ENCODE measurements around the gene MAN1C1. TPM values are rescaled to one million over a fixed set of nuclear protein-coding genes. Genes with fewer than 3 reads are reported as not detected.

Gene MAN1C1
- total RNA-seq, 1 donor from 2014 or later, result 9.1 TPM

DNA sequence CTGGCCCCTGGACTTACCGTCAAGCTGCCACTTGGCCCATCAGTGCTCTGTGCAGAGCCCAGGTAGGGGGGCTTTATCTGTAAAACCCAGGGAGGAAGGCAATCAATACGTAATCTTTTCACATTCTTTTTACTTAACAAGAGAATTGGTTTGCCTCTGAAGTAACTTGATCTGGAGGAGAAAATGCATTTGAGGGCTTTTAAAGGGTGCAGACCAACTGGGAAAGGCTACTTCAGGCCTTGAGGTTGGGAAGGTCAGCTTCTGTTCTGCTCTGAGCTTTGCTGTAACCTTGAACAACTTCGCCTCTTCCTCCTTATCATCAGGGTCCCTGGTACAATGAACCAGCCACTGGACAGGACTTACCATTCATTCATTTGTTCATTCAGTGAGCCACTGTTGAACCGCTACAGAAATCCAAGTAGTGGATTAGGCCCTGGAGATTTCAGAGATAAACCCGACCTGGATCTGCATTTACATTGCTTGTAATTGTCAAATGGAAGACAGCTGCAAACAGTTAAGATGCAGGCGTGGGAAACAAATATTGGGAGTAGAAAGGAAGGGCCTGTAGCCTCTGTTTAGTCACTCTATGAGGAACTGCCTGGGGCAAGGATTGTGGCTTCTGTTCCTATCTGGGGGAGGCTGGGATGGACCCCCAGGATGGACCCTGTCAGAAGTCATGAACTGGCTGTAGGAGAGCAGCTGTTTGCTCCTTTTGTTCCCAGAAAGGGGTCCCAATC lies 90.9 kb downstream of the MAN1C1 start:
- H3K4me3 Mint-ChIP-seq, result no peak overlapping the region
- no peaks in the 10 kb centered on the region for H3K36me3 Mint-ChIP-seq

DNA sequence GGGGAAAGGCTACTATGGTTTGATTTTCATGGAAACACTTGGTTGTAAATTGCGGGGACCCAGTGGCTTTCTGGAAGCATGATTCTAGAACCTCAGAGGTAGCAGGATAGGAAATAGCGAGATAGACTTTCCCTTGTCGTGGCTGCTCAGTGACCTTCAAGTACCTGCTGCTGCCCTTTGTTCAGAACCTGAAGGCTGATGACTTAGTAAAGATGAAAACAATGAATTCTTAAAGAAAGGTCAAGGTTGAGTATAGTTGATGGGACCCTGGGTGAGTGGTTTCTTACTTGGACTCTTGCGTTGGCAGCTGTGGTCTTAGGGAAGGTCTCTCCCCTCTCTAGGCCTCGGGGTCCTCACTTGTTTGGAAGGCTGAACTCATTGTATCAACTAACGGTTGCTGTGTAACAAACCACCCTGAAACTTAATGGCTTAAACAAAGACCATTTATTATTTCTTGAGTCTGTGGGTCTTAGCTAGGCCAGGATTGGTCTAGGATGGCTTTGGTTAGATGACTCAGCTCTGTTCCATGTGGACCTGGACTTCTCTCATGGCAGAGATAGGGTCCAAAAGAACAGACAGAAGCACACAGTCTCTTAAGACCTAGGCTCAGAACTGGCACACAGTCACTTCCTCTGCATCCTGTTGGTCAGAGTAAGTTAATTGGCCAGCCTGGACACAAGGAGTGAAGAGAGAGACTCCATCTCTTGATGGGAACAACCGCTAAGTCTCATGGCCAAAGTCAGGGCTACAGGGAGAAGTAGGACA lies 94.2 kb downstream of the MAN1C1 start:
- Mint-ChIP-seq H3K27ac (no peak overlapping the region), H3K27me3 (no peaks in the 10 kb centered on the region), H3K36me3 (no peaks in the 10 kb centered on the region), H3K9me3 (no peaks in the 10 kb centered on the region), H3K4me1 (ENCODE audit: unreplicated experiment) (peaks cover 42% of the 10 kb centered on the region), H3K4me3 (no peak overlapping the region)
- DNase-seq (ENCODE audit: extremely low spot score, unreplicated experiment), result no peak
- TF ChIP-seq, protein P1, sequence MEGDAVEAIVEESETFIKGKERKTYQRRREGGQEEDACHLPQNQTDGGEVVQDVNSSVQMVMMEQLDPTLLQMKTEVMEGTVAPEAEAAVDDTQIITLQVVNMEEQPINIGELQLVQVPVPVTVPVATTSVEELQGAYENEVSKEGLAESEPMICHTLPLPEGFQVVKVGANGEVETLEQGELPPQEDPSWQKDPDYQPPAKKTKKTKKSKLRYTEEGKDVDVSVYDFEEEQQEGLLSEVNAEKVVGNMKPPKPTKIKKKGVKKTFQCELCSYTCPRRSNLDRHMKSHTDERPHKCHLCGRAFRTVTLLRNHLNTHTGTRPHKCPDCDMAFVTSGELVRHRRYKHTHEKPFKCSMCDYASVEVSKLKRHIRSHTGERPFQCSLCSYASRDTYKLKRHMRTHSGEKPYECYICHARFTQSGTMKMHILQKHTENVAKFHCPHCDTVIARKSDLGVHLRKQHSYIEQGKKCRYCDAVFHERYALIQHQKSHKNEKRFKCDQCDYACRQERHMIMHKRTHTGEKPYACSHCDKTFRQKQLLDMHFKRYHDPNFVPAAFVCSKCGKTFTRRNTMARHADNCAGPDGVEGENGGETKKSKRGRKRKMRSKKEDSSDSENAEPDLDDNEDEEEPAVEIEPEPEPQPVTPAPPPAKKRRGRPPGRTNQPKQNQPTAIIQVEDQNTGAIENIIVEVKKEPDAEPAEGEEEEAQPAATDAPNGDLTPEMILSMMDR (conservative IDR thresholded peaks at IDR 0.05), result no peak

More for the DNA sequence above, 90.9 kb downstream of the MAN1C1 start:
- Mint-ChIP-seq H3K4me1 (ENCODE audit: unreplicated experiment) (peaks cover 40% of the 10 kb centered on the region), H3K27me3 (peaks cover 3% of the 10 kb centered on the region), H3K9me3 (no peaks in the 10 kb centered on the region), H3K27ac (peak overlapping the region; percentile 60)
- no peak for DNase-seq (ENCODE audit: extremely low spot score, unreplicated experiment)
- TF ChIP-seq, protein P1 (conservative IDR thresholded peaks at IDR 0.05), result no peak

- TF ChIP-seq, protein P1 (conservative IDR thresholded peaks at IDR 0.05), result no peak
- H3K4me1 Mint-ChIP-seq (ENCODE audit: unreplicated experiment), result peaks cover 42% of the 10 kb centered on the region
- H3K27me3 Mint-ChIP-seq, result no peaks in the 10 kb centered on the region
- H3K9me3 Mint-ChIP-seq, result no peaks in the 10 kb centered on the region
- H3K36me3 Mint-ChIP-seq, result no peaks in the 10 kb centered on the region
- H3K27ac Mint-ChIP-seq, result no peak overlapping the region
- H3K4me3 Mint-ChIP-seq, result peak overlapping the region; percentile 25
- DNase-seq (ENCODE audit: extremely low spot score, unreplicated experiment), result no peak
These were observed 95.1 kb downstream of the MAN1C1 start for GRCh38 chr1:25711555-25712298.

GRCh38 chr1:25712299-25712970 lies 95.8 kb downstream of the MAN1C1 start:
- Mint-ChIP-seq H3K36me3 (no peaks in the 10 kb centered on the region), H3K4me3 (no peak overlapping the region), H3K4me1 (ENCODE audit: unreplicated experiment) (peaks cover 35% of the 10 kb centered on the region), H3K9me3 (no peaks in the 10 kb centered on the region), H3K27ac (no peak overlapping the region), H3K27me3 (no peaks in the 10 kb centered on the region)
- no peak for DNase-seq (ENCODE audit: extremely low spot score, unreplicated experiment)
- TF ChIP-seq, protein P1 (conservative IDR thresholded peaks at IDR 0.05), result no peak

DNA sequence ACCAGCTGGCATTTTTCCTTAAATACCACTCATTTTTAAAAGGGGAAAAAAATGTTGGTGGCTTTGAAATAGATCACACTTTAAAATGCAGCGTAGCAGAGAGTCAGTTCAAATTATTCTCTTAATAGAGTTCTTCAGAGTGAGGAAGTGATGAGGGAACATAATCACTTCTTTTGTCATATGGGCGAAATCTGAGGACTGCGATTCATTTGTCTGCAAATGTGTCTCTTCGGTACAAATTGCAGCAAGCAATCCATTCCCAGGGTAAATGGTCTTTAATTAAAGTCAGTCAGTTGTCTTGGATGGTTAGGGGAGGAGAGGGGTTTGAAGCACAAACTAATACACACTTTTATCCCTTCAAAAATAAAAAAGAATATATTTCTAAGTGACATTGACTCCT lies 97.4 kb downstream of the MAN1C1 start:
- no peak for DNase-seq (ENCODE audit: extremely low spot score, unreplicated experiment)
- no peak overlapping the region for H3K27ac Mint-ChIP-seq
- H3K27me3 Mint-ChIP-seq, result peaks cover 4% of the 10 kb centered on the region
- TF ChIP-seq, protein P1 (conservative IDR thresholded peaks at IDR 0.05), result no peak
- no peak overlapping the region for H3K4me3 Mint-ChIP-seq
- peaks cover 27% of the 10 kb centered on the region for H3K4me1 Mint-ChIP-seq (ENCODE audit: unreplicated experiment)
- no peaks in the 10 kb centered on the region for H3K36me3 Mint-ChIP-seq
- peaks cover 8% of the 10 kb centered on the region for H3K9me3 Mint-ChIP-seq

Data from type B pancreatic cell (in vitro differentiated cells).